Fibroblast of villous mesenchyme (primary cell): ENCODE data around the gene HINFP. TPM values are rescaled to one million over a fixed set of nuclear protein-coding genes. Genes with fewer than 3 reads are reported as not detected.

Experiments used
- DNase-seq: peaks from one replicate; pipeline ENCODE4 v3.0.0-alpha.2; 2010; ENCODE audit warnings: low read depth
- H3K4me3 ChIP-seq: 2 replicates; pipeline ENCODE4 v1.5.1; 2011; ENCODE audit warnings: low read depth, mild to moderate bottlenecking, low read length
- total RNA-seq: library from RNA; depleted of rRNA; stranded (reverse); fragments of >200 nt; gene quantifications from 2 replicates; pipeline ENCODE4 v1.2.3, GENCODE V29; 2012
- TF ChIP-seq, protein P1 (sequence below): IDR thresholded peaks from 2 replicates; pipeline ENCODE4 v1.5.1; 2012; ENCODE audit warnings: low read depth, mild to moderate bottlenecking, low read length; ENCODE audit not compliant: insufficient read depth

Gene HINFP, protein sequence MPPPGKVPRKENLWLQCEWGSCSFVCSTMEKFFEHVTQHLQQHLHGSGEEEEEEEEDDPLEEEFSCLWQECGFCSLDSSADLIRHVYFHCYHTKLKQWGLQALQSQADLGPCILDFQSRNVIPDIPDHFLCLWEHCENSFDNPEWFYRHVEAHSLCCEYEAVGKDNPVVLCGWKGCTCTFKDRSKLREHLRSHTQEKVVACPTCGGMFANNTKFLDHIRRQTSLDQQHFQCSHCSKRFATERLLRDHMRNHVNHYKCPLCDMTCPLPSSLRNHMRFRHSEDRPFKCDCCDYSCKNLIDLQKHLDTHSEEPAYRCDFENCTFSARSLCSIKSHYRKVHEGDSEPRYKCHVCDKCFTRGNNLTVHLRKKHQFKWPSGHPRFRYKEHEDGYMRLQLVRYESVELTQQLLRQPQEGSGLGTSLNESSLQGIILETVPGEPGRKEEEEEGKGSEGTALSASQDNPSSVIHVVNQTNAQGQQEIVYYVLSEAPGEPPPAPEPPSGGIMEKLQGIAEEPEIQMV
- total RNA-seq, result 18.6 and 20.3 TPM in 2 replicates

DNA sequence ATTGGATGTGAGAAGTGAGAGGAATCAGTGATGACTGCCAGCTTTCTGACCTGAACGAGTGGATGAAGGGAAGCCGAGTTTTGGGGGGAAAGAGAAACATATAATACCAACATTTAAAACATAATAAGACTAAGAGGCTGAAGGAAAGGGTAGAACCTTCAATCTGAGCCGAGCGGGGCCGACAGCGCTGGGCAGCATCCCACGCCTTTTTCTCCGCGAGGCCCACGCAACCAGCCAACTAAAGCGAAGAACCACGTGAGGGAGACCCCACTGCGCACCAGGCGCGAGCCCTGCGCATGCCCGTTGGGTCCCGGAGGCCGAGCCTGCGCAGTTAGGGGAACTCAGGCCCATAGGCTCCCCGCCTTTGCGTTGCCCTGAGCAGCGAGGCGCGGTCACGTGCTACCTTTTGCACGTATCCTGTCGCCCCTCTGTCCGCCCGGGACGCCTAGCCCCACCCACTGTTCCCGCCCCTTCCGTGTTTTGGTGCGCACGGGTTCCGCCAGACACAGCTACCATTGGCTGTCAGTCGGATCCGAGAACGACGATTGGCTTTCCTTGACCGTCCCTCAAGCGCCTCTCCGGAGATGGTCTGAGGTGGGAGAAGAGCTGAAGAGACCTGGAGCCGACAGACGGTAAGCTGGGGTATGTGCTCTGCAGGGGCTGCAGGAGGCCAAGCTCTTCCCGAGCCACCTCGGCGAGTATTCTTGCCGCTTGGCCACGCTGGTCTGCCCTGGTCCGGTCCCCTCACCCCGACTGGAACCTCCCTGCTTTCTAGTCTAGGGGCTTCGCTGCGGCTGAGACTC is at the start of gene HINFP:
Gene HINFP, plus strand, starts transcription at position 573 of the 803 bp plus-strand sequence. CDS start 5,365 bp downstream, outside the sequence.
- peak; percentile 98 for DNase-seq

DNA sequence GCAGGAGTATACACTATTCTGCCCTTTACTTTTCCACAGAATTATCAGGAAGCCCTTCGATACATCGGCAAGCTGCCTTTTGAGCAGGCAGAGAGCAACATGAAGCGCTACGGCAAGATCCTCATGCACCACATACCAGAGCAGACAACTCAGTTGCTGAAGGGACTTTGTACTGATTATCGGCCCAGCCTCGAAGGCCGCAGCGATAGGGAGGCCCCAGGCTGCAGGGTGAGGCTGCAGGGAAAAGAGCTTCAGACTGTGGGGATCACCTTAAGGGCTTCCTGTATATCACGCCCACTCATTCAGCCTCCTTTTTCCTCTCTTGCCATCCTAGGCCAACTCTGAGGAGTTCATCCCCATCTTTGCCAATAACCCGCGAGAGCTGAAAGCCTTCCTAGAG is 43.5 kb upstream of the HINFP start:
- no peak overlapping the region for H3K4me3 ChIP-seq
- DNase-seq, result no peak
- TF ChIP-seq, protein P1, sequence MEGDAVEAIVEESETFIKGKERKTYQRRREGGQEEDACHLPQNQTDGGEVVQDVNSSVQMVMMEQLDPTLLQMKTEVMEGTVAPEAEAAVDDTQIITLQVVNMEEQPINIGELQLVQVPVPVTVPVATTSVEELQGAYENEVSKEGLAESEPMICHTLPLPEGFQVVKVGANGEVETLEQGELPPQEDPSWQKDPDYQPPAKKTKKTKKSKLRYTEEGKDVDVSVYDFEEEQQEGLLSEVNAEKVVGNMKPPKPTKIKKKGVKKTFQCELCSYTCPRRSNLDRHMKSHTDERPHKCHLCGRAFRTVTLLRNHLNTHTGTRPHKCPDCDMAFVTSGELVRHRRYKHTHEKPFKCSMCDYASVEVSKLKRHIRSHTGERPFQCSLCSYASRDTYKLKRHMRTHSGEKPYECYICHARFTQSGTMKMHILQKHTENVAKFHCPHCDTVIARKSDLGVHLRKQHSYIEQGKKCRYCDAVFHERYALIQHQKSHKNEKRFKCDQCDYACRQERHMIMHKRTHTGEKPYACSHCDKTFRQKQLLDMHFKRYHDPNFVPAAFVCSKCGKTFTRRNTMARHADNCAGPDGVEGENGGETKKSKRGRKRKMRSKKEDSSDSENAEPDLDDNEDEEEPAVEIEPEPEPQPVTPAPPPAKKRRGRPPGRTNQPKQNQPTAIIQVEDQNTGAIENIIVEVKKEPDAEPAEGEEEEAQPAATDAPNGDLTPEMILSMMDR, result no peak

More for the DNA sequence above, at the start of gene HINFP:
- H3K4me3 ChIP-seq, result peak within 1 kb of the TSS; percentile 98
- TF ChIP-seq, protein P1, result no peak

DNA sequence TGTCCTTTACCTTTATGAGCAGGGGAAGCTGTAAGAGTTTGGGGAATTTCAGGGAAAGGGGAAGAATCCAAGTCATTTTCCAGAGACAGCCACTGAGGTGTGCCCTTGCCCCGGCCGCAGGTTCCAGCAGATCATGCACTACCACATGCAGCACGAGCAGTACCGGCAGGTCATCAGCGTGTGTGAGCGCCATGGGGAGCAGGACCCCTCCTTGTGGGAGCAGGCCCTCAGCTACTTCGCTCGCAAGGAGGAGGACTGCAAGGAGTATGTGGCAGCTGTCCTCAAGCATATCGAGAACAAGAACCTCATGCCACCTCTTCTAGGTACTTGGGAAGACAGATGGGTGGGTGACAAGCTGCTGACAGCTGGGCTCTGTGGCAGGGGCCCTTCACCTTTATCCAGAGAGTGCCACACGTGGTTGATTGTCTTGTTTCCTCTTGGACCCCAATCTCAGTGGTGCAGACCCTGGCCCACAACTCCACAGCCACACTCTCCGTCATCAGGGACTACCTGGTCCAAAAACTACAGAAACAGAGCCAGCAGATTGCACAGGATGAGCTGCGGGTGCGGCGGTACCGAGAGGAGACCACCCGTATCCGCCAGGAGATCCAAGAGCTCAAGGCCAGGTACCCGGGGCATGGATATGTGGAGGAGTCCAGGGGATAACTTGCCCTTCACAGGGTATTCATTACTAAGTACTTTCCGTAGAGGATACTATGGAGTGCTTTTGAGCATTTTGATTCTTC is 42.5 kb upstream of the HINFP start:
- TF ChIP-seq, protein P1, result no peak
- DNase-seq, result no peak
- no peak overlapping the region for H3K4me3 ChIP-seq

DNA sequence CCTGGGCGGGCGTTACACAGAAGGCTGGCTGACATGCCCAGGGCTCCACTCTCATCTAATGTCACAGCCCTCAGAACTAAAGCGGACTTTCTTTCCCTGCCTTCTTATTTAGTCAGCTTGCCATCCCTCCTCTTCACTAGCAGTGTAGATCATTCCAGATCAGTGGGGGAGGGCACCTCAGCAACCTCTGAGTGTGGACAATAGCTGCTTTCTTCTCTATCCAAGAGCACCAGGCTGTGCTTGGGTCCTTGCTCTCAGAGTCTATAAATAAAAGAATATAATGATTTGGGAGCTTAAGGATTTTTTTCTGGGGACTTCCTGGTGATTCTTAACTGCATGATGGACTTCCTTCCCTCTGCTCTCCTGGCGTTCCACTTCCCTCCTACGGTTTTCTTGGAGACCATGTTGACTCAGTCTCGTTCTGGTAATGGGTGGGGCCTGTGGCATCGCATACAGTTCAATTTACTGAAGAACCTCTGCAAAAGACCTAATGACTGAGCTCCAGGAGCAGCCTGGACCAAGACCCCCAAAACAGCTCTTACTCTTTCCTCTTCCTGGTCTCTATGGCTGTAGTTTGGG is 39.6 kb upstream of the HINFP start:
- no peak overlapping the region for H3K4me3 ChIP-seq
- no peak for DNase-seq
- TF ChIP-seq, protein P1, result no peak

DNA sequence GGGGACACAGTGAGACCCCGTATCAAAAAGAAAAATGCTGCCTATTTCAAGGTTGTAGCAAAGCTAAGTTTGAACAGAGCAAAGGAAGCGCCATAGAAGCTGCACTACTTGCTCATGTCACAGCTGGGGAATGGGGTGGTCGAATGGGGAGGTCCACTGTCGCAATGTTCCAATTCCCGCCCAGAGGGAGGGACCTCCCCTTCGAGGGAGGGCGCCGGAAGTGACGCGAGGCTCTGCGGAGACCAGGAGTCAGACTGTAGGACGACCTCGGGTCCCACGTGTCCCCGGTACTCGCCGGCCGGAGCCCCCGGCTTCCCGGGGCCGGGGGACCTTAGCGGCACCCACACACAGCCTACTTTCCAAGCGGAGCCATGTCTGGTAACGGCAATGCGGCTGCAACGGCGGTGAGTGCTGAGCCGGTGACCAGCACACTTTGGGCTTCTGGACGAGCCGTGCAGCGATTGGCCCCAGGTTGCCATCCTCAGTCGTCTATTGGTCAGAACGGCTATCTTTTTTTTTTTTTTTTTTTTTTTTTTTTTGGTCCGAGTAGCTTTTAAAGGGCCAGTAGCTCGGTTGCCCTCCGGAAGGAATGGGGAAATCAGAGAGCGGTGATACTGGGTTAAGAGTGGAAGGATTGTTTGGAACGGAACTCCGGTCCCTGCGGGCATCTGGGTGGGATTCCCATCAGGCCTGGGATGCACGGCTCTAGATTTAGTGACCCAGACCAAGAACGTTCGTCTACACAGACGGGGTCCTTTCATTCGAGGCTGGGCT is 36.5 kb upstream of the HINFP start, which contains the start of gene HMBS:
Gene HMBS, plus strand, starts transcription at position 219 of the 774 bp plus-strand sequence. Its CDS starts 153 bp downstream, at position 372.
- H3K4me3 ChIP-seq, result peak within 1 kb of the TSS; percentile 97
- DNase-seq, result peak; percentile 96
- TF ChIP-seq, protein P1, result no peak
